ENCODE results near the gene PKP1. TPM values are rescaled to one million over a fixed set of nuclear protein-coding genes. Genes with fewer than 3 reads are reported as not detected.
A peak's percentile ranks its signal among the peaks of the same experiment; 100 is the strongest.

PKP1 gene
- total RNA-seq, 3 donors from 2014 or later: 0.96 to 22.5 (median 12.1) TPM

GRCh38 chr1:201252944-201253371 is 30.3 kb upstream of the PKP1 start:
- no peaks in the 10 kb centered on the region for H3K27me3 ChIP-seq
- no peaks in the 10 kb centered on the region for H3K36me3 ChIP-seq
- H3K9me3 ChIP-seq: no peaks in the 10 kb centered on the region
- H3K4me3 ChIP-seq: no peak overlapping the region
- DNase-seq (ENCODE audit: low spot score in 2 of 2): no peak
- no peaks in the 10 kb centered on the region for H3K4me1 ChIP-seq
- intact Hi-C loops (cut with DNase I; ENCODE audit: low total_unique reads): loop anchor here (5.0 kb wide), 1 partner anchor 109 kb away; no protein-coding TSS in a partner anchor
- H3K27ac ChIP-seq: no peak overlapping the region
- no peak for TF ChIP-seq POLR2AphosphoS5 (IDR thresholded peaks at IDR 0.05)
- no peak for TF ChIP-seq POLR2A (IDR thresholded peaks at IDR 0.05)
- no peak for TF ChIP-seq CTCF (IDR thresholded peaks at IDR 0.05)

GRCh38 chr1:201253411-201253810 is 29.9 kb upstream of the PKP1 start:
- intact Hi-C loops (cut with DNase I; ENCODE audit: low total_unique reads): loop anchor here (5.0 kb wide), 1 partner anchor 109 kb away; no protein-coding TSS in a partner anchor
- Histone ChIP-seq H3K4me1 (no peaks in the 10 kb centered on the region), H3K9me3 (no peaks in the 10 kb centered on the region), H3K27me3 (no peaks in the 10 kb centered on the region), H3K4me3 (no peak overlapping the region), H3K27ac (no peak overlapping the region), H3K36me3 (no peaks in the 10 kb centered on the region)
- DNase-seq (ENCODE audit: low spot score in 2 of 2): no peak
- TF ChIP-seq POLR2A (IDR thresholded peaks at IDR 0.05): no peak
- no peak for TF ChIP-seq POLR2AphosphoS5 (IDR thresholded peaks at IDR 0.05)
- TF ChIP-seq CTCF (IDR thresholded peaks at IDR 0.05): no peak

GRCh38 chr1:201253906-201254624 is 29.2 kb upstream of the PKP1 start:
- Histone ChIP-seq H3K4me1 (no peaks in the 10 kb centered on the region), H3K4me3 (no peak overlapping the region), H3K9me3 (no peaks in the 10 kb centered on the region), H3K27me3 (no peaks in the 10 kb centered on the region), H3K27ac (no peak overlapping the region), H3K36me3 (no peaks in the 10 kb centered on the region)
- intact Hi-C loops (cut with DNase I; ENCODE audit: low total_unique reads): loop anchor here (5.0 kb wide), 1 partner anchor 108 kb away; no protein-coding TSS in a partner anchor
- DNase-seq (ENCODE audit: low spot score in 2 of 2): peak in 1 of 2 donors; percentile 15
- TF ChIP-seq POLR2A (IDR thresholded peaks at IDR 0.05) (no peak), CTCF (IDR thresholded peaks at IDR 0.05) (no peak), POLR2AphosphoS5 (IDR thresholded peaks at IDR 0.05) (no peak)

- Histone ChIP-seq H3K27me3 (no peaks in the 10 kb centered on the region), H3K4me1 (peaks cover 0 to 6% of the 10 kb centered on the region in 2 donors), H3K27ac (no peak overlapping the region), H3K36me3 (no peaks in the 10 kb centered on the region), H3K4me3 (no peak overlapping the region), H3K9me3 (no peaks in the 10 kb centered on the region)
- DNase-seq (ENCODE audit: low spot score in 2 of 2): peak; percentile 41 to 72
- TF ChIP-seq POLR2A (IDR thresholded peaks at IDR 0.05) (no peak), CTCF (IDR thresholded peaks at IDR 0.05) (peak; percentile 88 to 99 (median 97))
- intact Hi-C loops (cut with DNase I; ENCODE audit: low total_unique reads): loop anchor here (5.0 kb wide), 1 partner anchor 107 kb away; no protein-coding TSS in a partner anchor
Measured at GRCh38 chr1:201254625-201255478, 28.5 kb upstream of the PKP1 start.
